COLO668 (cell line): ENCODE results near the gene CD300LG.
"Not testable (repeated sequence)": the region's sequence is repeated elsewhere in the genome, so short reads cannot be mapped to it uniquely, and the experiment has no call there.

ENCODE experiments used
- DNase-seq: peaks from one replicate; lab custom pipeline; 2025; ENCODE audit not compliant: unreplicated experiment; lab: John Stamatoyannopoulos, UW

Gene CD300LG

DNA sequence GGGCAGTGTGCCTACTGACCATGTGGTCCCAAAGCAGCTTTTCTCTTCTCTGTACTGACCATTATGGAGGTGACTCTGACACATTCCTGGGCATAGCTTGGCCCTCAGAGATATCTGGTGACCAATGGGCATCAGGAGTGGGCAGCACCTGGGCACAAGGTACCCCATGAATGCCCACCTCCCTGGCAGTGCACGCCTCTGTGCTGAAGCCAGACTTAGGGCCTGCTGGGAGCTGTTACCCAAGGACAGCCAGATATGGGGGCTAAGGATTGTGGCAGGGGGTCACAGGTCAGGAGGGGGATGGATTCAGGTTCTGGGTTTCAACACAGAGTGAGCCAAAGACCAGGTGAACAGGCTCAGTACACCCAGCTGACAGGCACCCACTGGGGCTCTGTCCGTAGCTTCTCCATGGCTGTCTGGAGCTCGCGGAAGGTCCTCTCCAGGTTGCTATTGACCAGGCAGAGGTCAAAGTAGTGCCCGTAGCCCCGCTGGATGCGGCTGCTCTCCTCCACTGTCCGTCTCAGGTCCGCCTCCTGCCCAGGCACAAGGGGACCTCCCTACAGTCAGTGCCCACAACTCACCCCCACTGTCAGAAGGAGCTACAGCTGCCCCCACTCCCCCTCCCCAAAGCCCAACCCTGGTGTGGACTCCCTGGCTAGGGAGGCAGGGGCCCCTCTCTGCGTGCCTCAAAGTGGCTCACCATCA is 30.6 kb downstream of the CD300LG start:
- DNase-seq = no peak

DNA sequence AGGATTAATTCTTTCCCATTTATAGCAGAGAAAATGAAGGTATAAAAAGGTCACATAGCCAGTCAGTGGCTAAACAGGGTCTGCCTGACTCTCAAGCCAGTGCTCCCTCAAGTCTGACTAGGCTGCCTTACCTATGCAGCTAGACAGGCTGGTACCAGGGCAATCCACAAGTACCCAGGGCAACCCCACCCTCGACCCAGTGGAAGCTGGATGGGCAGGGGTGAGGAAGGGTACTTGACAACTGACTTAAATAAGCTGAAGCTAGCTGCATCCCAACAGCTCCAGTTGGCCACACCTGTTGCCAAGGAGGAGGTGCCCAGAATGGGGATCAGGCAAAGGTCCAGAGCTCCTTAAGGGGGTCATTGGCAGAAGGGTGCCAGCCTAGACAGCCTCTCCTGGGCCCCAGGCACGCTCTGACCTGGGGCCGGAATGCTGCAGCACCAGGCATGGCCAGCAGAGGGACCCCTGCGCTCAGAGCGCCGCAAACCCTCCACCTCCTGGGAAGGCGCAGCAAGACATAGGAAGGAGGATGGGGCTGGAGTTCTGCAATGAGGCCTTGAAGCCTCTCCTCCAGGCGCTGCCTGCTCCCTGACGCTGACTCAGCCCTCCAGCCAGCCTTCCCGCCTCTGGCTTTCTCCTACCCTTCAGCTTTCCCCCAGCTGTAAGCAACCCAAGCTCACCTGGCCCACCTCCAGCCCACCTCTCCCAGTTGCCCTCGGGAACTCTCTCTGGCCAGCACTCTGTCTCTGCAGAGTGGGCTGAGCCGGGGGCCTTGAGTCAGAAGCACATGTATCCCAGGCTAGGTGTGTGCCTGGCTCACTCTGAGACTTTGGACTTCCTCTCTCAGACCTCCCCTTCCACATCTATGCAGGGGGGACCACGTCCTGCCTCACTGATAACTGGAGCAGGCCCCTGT is 31.5 kb downstream of the CD300LG start:
- DNase-seq = peak; percentile 35

DNA sequence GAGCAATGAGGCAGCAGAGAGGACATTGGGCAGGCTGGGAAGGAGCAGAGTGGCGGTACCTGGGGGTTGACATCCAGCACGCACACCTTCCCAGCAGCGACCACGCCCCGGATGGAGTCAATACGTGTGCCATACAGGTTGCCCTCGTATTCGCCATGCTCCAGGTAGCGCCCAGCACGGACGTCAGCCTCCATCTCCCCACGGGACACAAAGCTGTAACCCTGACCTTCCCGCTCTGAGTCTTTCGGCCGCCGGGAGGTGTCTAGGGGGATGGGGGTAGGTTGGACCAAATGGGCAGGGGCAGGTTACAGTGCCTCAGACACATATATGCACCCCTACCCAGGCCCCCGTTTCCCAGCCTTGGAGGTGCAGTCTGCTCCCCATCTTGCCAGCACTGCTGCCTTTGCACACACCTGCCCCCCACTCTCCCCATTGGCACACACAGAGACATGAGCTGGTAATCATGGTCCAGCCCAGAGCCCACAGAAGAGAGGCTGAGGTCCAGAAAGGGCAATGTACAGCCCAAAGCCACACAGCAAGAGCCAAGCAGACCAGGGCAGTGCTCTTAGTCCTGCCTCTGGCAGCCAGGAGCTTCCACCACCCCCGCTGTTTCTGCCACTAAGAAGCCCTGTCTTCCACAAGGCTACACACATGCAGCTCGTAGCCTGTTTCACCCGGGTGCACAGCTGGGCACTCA is 32.9 kb downstream of the CD300LG start:
- no peak for DNase-seq

DNA sequence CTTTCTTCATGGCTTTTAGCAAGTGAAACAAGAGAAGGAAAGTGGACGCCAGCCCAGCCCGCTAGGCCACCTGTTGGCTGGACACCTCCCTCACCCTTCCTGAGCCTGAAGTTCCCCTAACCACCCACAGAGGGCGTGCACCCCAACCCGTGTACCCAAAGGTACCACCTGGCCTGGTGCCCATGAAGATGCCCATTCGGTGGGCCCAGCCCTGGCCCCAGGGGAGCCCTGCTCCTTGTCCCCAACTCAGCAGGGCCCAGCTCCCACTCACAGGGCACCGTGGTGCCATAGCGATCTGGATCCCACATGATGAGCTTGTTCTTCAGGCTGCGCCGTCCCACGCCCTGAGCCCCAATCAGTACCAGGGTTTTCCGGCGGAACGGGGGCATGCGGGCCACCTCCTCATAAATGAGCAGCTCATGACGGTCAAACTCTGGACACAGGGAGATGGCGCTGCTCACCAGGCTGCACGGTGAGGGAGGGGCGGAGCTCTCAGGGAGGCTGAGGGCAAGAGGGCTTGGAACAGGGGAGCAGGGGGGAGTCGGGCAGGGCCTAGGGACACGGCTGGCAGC is 33.5 kb downstream of the CD300LG start:
- peak; percentile 22 for DNase-seq

DNA sequence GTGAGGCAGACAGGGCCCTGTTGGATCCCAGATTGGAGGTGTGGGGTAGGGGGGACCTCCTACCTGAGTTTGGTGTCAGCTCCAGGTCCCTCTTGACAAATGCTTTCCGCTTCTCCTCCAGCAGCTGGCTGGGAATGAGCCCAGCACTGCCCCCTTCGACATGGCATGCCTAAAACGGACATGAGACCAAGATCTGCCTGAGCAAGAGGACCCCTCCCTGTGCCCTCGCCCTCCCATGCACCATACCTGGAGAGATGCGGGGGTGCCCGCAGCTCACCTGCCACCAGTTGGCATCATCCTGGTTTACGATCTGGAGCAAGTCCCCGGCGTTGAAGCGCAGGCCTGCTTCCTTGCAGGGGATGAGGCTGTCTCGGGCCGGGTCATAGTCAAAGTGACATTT is 34.2 kb downstream of the CD300LG start:
- no peak for DNase-seq

DNA sequence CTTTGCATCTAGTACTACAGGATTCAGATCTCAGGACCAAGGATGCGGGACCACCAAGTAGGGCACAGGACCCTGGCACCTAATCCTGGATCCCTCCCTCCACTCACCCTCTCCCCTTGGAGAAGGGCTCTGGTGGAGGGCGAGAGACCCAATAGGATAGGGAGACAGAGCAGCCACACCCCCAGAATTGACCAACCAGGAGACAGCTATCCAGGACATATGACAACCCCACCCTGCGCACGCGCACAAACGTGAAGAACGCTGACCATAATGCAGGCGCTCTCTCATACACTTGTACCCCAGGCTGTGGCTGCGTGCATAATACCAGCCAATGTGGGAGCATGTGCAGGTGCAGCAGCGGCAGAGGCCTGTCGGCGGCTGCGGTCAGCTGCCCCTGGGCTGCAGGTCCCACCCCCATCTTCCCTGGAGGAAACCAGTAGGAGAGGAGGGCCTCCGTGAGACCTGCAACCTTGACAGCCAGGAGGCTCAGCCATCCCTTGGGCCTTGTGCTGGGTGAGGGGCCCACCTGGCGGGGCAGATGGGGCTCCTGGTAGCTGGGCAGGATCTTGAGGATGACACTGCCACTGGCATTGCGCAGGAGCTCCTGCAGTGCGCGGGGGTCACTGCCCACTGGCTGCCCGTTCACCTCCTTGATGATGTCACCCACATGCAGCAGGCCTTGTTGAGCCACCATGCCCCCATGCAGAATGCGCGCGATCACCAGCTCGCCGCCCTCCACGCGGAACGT is 35.0 kb downstream of the CD300LG start:
- DNase-seq = no peak

DNA sequence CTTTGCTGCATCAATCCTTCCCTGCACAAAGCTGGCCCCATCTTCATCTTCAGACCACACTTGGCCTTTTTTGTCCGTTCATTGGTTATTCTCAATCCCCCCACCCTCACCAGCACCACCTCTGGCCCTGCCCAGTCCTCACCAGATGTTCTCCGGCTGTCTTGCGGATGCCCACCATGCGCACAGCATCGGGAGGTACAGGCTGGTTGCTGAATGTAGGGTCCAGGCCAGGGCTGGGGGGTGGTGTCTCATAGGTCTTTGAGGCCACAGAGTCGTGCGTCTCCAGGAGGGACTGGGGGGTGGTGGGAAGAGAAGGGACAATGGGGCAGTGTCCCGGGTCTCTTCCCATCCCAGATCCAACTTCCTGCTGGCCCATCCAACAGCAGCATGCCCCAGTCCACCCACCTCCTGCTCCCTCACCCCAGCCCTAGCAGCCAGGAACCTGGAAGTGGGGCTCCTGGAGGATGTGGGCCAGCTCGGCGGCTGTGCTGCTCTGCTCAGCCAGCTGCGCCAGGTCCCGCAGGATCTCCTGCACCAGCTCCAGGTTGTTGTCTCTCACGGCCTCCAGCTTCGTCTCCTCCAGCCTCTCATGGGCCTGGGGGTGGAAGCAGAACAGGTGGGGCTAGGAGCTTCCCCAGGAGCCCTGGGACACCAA is 35.9 kb downstream of the CD300LG start:
- no peak for DNase-seq

DNA sequence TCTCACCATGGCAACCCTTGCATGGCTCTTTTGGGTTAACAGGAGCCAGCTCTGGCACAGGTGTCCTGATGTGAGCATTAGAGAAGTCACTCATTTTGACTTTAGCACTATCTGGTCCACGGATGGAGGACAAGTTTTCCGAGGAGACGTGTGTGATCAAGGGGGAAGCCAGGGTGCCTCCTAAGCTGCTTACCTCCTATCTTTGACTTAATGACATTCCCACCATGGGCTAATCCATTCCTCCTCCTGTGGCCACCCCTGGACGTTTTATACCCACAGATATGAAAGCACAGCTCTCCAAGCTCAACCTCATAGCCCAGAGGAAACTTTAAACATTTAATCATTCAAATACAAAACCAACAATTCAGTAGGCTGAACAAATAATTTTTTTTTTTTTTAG is 41.6 kb downstream of the CD300LG start:
- no peak for DNase-seq

DNA sequence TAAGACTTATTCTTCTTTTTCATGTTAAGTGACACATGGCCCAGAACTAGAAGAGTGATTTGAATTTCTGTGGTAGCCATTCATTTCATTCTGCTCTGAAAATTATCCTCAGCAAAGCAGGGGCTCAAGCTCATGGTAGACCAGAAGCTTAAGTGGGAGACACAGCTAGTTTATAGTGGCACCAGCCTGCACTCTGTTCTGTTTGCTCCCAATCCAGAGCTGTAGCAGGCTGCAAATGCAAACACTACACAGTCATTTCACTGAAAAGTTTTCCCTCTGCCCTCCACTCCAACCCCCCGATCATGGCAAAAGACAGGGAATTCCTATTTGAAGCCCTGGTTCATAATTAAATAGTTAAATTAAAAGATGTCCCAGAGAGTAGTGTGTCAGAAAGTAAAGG is 43.3 kb downstream of the CD300LG start:
- no peak for DNase-seq

DNA sequence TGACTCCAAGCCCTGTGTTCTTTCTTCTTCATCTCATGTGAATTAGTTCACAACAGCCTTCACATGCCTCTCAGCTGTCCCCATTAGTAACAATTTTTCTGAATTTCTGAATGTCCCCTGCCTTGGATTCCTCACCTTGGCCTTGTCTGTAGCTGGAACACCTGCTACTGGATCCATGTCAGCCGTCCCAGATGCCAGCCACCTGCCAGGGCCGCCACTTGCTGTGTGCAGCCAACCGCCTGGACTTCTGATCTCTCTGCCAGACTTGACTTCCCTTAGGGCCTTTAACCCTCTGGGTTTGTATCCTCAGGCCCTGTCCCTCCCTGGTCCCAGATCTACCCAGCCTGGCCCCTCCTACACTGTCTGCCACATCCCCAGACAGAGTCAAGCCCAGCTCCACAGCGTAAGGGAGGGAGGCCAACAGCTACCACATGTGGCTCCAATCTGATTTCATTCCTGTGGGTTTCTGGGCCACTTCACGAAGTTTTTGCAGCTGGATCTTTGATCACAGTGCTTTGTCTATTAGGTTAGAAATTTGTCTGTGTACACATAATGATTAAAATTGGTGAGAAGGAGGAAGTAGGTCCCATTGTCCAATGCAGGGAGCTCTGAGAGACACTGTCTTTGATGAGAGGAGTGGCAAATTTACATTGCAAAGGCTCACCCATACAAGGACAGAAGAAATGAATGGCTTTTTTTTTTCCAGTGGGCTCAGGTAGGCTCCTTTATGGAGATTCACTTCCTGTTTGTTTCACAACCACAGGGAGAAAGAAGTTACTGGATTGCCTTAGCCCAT is 45.1 kb downstream of the CD300LG start:
- peak; percentile 1 for DNase-seq

DNA sequence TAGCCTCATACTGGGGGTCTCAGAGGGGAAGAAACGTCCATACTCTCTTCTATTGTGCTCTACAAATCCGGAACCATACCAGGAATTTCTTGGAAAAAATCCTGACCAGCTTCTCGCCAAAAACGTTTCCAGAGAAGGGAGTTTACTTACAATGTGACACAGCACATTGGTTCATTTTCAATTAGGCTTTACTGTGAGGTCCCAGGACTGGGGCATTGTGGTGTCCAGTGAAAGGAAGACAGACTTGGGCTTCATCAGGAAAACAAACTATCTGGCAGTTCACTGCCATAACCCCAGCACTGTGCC is 45.6 kb downstream of the CD300LG start:
- DNase-seq = no peak

DNA sequence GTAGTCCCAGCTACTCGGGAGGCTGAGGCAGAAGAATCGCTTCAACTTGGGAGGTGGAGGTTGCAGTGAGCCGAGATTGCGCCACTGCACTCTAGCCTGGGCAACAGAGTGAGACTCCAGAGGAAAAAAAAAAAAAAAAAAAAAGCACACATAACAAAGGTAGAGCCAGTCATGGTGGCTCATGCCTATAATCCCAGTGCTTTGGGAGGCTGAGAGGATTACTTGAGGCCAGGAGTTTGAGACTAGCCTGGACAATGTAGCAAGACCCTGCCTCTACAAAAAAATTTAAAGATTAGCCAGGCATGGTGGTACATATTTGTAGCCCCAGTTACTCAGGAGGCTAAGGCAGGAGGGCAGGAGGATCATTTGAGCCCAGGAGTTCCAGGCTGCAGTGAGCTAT is 47.5 kb downstream of the CD300LG start:
- not testable (repeated sequence) for DNase-seq

DNA sequence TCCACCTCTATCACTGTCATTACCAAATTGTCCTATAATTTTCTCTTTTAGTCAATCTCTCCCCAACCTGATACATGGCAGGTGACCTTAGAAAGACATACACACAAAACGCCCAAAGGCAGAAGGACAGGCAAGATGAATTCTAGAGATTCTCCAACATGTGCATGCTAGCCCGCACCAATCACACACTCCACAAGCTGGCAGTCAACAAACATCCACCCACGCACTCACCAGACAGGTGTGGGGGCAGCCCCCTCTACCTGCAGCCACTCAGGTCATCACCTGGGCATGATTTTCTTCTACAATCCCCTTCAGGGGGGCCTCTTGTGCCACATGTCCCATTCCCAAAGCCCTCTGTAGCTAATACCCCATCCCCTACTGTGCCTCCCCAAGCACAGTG is 50.9 kb downstream of the CD300LG start:
- DNase-seq = no peak

DNA sequence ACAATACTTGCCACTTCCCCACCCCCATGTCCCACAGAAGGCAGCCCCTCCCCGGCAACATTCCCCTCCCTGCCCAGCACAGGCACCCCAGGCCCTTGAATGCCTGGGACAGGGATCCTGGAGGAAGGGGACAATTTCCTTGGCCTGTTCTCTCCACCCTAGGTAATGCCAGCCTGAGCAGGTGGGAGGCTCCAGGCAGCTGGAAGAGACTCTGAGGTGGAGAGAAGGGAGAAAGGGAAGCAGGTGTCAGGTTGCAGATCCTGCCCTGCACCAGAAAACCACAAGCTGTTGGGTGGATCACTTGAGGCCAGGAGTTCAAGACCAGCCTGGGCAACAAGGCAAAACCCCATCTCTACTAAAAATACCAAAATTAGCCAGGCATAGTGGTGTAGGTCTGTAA is 51.5 kb downstream of the CD300LG start:
- DNase-seq = peak; percentile 0

DNA sequence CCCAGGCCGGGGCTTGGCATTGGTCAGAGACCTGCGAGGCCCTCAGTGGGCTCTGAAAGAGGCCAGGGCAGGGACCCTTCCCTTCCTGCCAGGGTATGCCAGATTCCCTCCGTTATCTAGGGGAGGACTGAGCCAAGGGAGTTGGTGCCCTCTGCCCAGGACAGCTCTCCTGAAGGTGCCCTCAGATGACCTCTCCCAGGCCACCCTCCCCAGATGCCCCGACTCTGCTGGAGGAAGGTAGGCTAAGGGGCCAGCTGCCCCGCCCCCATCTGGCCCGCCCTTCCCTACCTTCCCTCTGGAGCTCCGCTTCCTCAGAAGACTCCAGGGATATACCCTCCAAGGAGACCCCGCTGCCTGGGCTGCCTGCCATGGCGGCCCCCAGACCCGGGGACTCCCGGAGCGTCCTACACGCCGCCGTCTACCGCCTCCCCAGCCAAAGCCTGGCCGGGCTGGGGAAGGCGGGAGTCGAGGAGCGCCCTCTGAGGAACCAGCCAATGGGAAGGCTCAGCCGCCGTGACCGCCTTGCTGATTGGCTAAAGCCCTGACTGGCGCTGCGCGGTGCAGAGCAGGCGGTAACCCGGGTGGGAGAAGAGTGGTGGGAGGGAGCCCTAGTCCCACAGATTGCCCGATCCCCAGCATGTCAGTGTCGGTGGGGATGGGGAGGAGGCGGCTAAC is 53.3 kb downstream of the CD300LG start:
- peak; percentile 37 for DNase-seq

DNA sequence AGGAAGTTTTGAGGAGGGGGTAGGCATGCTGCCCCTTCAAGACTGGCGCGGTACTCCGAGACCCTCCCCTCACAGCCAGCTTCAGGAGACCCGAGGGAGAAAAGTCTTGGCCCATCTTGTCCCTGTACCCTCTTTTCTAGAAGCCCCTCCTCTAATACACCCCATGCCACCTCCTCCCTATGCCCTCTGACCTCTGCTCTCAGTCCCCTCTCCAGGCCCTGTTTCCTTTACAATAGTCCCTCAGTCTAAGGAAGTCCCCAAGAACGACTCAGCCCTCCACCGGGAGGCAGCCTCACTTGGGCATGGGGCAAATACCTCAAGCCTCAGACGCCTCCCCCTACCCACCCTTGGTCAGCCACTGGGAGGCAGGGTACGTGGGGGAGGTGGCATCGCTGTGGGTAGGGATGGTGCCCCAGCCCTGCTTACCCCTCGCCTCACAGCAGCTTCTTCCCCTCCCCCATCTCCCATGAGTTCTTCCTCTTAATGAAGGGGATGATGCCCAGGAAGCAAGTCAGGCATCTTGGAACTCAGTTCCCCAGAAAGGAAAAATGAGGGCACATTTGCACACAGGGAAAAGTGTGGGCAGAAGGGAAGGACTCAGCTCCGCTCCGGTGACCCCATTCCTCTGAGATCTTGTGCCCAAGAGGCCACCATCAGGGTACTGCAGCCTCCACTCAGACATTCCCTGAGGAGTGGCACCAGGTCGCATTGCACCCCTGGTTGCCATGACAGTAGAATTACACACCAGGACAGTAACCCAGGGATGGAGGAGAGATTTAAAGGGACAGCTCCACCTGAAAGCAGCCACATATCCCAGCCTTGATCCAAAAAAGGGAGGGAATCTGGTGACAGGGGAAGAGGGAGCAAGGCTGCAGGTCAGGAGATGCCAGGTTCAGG is 54.1 kb downstream of the CD300LG start:
- DNase-seq = no peak

DNA sequence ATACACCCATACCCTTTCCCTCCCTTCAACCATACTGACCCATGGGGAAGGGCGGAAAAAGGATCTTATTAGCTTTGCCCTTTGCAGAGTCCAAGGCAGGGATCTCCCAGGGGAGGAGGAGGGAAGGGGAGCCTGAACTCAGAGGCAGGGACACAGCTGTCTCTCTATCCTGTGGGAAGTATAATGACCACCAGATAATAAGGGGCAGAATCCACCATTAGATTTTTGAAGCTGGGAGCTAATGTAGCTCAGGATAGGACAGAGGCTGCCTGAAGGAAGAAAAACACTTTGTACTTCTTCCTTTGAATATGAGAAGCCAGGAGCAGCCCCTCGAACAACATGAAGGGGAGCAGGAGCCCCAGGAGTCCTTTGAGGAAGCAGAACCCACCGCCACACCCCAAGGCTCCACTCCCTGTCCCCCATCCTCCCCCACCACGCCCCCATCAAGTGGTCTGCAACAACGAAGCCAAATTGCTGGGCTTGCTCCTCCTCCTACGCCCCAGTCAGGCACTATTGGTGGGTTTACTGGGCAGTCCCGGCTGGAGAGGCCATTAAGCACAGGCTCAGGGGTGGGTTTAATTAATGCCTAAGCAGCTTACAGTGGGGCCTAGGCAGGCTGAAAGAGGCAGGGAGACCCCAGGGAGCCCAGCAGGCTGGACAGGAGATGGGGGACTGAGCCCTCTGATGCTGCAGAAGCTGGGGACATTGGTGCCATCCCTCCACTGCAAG is 55.0 kb downstream of the CD300LG start:
- DNase-seq = no peak
